Fibroblast of skin of scalp (primary cell): Measurements from ENCODE around the gene GUCA2A. TPM values are rescaled to one million over a fixed set of nuclear protein-coding genes. Genes with fewer than 3 reads are reported as not detected.
A peak's percentile ranks its signal among the peaks of the same experiment; 100 is the strongest.
"Not testable (repeated sequence)": the region's sequence is repeated elsewhere in the genome, so short reads cannot be mapped to it uniquely, and the experiment has no call there.

Experiments used
- DNase-seq: peaks from one replicate; pipeline ENCODE4 v3.0.0-alpha.2; 2013
- polyA plus RNA-seq, 2 experiments: library from polyadenylated mRNA; unstranded; fragments of 120-200 nt; gene quantifications; one replicate each; pipeline ENCODE4 v1.2.1, GENCODE V29; 2013; ENCODE audit not compliant: insufficient read length in 2 of 2

GUCA2A gene
- not detected for polyA plus RNA-seq (2013, experiment 1 of 2; ENCODE audit: insufficient read length)
- not detected for polyA plus RNA-seq (2013, experiment 2 of 2; ENCODE audit: insufficient read length)

GRCh38 chr1:42164551-42165420 is at the start of gene GUCA2A:
TSS of gene GUCA2A (minus strand) at chr1:42164745. CDS start at chr1:42164712, 33 bp downstream.
- DNase-seq, result no peak

- DNase-seq, result no peak
Measured at GRCh38 chr1:42211224-42211623, 46.7 kb upstream of the GUCA2A start.

GRCh38 chr1:42210421-42211133 is 46.0 kb upstream of the GUCA2A start:
- no peak for DNase-seq

DNA sequence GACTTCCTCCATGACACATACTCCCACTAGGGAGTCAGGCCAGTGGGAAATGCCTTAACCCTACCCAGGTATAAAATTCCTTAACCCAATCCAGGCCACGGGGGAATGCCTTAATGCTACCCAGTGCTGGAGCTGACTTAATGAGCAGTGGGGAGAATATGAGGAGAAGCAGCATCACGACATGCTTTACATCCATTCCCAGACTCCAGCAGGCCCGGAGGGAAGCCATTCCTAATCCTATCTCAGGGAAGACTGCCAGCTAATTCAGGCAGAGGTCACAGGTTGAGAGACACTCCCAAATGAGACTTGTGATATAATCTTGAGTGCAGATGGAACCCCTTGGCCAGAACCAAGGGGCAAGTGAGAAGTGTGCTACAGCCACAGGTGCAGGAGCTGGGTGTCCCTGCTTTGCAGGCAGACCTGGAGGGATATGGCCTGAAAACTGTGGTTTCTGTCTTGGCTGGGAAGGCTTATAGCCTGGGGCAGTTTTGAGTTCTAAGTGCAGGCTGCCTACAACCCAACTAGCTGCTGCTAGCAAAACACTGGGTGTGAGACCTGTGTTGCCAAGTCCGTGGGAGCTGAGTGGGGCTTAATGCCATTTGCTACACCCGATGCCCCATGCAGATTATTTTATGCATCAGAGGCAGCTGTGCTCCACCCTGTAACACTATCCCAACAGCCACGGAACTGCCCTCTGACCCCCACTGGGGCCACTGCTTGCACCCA is 45.1 kb upstream of the GUCA2A start:
- DNase-seq, result no peak

DNA sequence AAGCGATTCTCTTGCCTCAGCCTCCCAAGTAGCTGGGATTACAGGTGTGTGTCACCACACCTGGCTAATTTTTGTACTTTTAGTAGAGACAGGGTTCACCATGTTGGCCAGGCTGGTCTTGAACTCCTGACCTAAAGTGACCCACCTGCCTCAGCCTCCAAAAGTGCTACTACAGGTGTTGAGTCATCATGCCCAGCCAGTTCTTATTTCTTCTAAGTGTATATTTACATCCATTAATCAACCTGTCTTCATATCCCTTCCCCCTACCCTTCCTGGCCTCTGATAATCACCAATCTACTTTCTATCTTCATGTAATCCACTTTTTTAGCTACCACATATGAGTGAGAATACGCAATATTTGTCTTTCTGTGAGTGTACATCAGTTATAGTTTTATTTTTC is 42.4 kb upstream of the GUCA2A start:
- DNase-seq, result not testable (repeated sequence)

DNA sequence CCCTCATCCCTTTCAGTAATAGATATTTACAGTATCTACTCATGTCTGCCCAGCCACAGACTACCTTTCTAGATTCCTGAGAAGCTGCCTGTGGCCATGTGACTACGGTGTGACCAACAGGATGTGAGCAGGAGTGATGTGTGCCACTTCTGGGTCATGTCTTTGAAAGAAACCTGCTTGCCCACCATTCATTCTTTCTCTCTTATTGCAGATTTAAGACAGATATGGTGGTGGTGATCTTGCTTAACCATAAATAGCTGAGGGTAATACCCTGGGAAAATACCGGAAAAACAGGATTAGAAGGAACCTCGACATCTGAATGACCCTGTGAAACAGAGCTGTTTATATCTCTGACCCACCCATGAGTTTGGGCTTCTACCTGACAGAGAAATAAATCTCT is 41.6 kb upstream of the GUCA2A start:
- DNase-seq, result no peak

GRCh38 chr1:42201986-42202385 is 37.4 kb upstream of the GUCA2A start:
- DNase-seq, result no peak

GRCh38 chr1:42198251-42198650 is 33.7 kb upstream of the GUCA2A start:
- DNase-seq, result no peak

DNA sequence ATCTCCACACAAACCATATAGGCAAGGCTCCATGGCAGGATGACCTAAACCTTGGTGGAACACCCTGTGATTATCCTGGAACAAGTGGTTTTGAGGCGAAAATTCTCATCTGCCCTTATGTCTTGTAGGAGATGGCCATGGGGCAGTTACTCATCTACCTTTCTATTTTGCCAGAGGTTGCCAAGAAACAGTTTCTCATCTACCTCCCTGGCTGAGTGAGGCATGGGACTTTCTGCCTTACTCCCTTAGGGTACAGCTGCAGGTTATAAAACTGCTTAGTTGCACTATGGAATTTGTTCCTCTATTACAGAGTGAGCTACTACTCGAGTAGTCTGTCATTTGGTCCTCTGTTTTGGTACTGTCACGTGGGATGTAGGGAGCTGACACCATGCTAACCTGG is 31.3 kb upstream of the GUCA2A start:
- DNase-seq, result no peak

DNA sequence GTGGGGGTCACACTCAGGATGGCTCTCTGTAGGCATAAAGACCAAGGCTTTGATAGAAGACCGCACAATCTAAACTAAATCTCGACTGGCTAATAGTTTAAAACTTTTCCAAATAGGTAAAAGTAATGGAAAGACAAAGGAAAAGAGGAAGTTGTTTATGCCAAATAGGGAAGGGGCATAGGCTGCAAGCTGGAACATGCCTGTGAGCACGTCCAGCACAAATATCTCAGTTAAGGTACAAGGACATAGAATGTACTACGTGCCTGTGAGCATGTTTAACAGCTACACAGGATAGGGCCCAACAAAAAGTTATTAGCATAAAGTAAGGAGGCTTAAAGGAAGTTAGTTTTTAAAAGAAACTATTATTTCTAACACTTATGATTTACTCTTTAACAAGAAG is 27.6 kb upstream of the GUCA2A start:
- DNase-seq, result no peak

DNA sequence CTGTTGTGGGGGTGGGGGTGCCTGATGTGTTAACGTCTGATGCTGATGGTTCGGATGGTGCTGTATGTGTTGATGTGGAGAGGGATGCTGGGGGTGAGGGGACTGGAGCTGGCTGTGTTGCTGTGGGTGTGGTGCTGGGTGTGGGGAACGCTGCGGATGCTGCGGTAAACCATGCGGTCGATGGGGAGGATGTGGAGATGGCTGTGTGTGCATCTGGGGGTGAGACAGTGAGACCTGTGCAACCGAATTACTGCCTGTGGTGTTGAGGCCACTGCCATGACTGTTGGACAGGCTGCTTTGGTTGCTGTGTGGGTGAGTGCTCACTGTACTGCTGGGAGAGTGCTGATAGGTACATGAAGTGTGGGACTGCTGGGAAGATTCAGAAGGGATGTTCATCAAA is 26.8 kb upstream of the GUCA2A start:
- DNase-seq, result no peak

GRCh38 chr1:42189931-42190853 is 25.6 kb upstream of the GUCA2A start:
- no peak for DNase-seq

DNA sequence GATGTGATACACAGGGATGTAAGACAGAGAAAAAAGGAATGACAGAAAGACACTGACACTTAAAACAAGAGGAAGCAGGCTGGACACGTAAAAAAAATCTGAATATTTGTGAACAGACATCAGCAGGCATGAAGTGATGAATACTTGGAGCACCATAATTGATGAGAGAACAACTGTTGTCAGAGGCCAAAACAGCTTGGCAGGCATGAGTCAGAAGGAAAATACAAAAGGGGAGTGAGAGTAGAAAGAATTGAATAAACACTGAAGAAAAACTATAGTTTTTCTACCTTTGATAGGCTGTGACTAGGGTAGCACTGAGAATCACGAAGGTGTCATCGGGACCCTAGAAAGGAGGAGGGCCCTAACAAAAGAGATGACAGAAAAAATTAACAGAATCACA is 21.6 kb upstream of the GUCA2A start:
- peak; percentile 81 for DNase-seq

DNA sequence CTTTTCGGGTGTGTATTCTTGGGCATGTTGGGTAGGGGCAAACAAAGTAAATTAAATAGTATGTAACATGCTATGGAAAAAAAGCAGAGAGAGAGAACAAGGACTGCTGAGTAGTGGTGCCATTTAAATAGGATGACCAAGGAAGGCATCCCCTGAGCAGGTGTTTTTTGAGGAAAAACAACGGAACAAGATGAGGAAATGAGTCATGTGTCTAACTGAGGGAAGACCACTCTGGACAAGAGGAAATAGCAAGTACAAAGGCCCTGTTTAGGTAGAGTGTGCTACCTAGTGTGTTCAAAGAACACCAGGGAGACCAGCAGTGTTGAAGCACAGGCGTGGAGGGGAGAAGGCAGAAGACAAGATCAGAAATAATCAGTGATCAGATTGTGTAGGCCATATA is 20.1 kb upstream of the GUCA2A start:
- no peak for DNase-seq

GRCh38 chr1:42183957-42184268 is 19.4 kb upstream of the GUCA2A start:
- no peak for DNase-seq

DNA sequence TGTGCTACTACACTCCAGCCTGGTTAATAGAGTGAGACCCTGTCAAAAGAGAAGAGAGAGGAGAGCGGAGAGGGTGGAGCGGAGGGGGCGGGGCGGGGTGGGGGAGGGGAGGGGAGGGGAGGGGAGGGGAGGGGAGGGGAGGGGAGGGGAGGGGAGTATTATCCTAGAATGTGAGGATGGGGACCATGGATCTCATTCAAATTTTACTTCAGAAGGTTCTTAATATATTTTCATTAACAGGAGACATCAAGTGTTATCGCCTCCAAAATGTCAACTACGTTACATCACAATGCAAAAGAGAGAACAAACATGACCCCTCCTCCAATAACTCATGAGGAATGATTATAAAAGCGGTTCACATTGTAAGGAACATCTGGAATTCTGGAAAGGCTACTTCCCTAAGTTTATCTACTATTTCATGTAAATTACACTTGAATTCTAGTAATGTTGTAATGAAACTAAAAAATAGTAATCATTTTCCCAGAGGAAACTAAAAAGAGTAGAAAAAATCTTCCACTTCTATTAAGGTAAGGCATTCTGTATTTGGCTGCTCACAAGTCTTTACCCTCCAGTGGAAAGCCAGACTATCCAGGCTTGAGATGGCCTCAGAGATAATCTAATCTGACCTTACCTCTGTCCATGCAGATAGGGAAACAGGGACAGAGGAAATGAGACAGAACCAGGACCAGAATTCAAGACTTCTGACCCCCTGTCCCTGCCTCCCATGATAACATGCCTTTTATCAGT is 18.8 kb upstream of the GUCA2A start:
- no peak for DNase-seq

- DNase-seq, result no peak
Measured at GRCh38 chr1:42181687-42182086, 17.1 kb upstream of the GUCA2A start.

GRCh38 chr1:42179900-42180329 is 15.4 kb upstream of the GUCA2A start:
- DNase-seq, result no peak

- peak; percentile 77 for DNase-seq
Measured at GRCh38 chr1:42179275-42179674, 14.7 kb upstream of the GUCA2A start.

DNA sequence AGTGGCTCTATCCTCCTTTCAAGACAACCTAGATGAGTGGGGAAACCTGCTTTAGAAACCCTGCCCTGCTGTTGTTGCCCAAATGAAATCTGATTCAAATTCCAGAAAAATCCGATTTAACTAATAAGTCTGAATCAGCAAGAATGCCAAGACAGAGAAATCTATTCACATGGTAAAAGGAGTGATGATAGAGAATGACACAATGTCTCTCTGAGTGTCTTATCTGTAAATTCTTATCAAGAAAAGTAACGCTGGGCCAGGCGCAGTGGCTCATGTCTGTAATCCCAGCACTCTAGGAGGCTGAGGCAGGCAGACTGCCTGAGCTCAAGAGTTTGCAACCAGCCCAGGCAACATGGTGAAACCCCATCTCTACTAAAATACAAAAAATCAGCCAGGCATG is 13.7 kb upstream of the GUCA2A start:
- DNase-seq, result peak; percentile 7

DNA sequence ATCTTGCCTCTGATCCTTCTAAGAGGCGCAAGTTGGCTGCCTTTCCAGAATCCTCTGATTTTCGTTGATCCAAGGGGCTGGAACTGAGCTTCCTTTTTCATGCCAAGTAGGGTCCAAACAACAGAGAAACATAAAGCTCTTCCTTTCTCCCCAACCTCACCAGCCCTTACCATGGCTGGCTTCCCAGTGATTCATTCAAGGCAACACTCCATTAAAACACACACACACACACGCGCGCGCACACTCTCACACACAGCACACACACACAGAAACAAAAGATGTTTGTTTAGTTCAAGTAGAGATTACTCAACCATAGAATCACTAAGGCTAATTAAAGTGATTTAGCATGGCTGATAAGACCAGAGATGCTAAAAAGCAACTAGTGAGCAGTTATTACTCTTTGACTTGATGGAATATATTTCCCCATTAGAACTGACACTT is 13.0 kb upstream of the GUCA2A start:
- peak; percentile 74 for DNase-seq
